ENCODE data around the gene GPR18. TPM values are rescaled to one million over a fixed set of nuclear protein-coding genes. Genes with fewer than 3 reads are reported as not detected.

GPR18 gene
- total RNA-seq, 1 experiment from 2014 or later = 126 TPM

- H3K4me1 ChIP-seq (ENCODE audit: low read length) = peaks cover 73% of the 10 kb centered on the region
- H3K4me2 ChIP-seq (ENCODE audit: low read depth, low read length, poor library complexity, severe bottlenecking) = peak overlapping the region; percentile 42
- H3K9me3 ChIP-seq (ENCODE audit: low read length) = no peaks in the 10 kb centered on the region
- no peaks in the 10 kb centered on the region; the same call in 1 of the 2 replicates for H4K20me1 ChIP-seq (ENCODE audit: insufficient read depth, low read depth, low read length)
- peaks cover 50% of the 10 kb centered on the region for H3K79me2 ChIP-seq (ENCODE audit: low read length)
- H3K36me3 ChIP-seq (ENCODE audit: insufficient read depth, low read length) = no peaks in the 10 kb centered on the region
- H3K9me2 ChIP-seq (replicated peaks; ENCODE audit: insufficient read depth, low read length) = no peaks in the 10 kb centered on the region
- no peak for DNase-seq
- H3K9ac ChIP-seq (ENCODE audit: low read length) = no peak overlapping the region
- no peak overlapping the region for H3K4me3 ChIP-seq (ENCODE audit: low read length)
- no peaks in the 10 kb centered on the region for H3K27me3 ChIP-seq (ENCODE audit: low read length)
- no peak overlapping the region for H2AFZ ChIP-seq (ENCODE audit: low read length)
- peak overlapping the region; percentile 35 for H3K27ac ChIP-seq (ENCODE audit: low read length)
Observed at GRCh38 chr13:99296398-99296797, 38.2 kb upstream of the GPR18 start.

GRCh38 chr13:99295488-99296252 is 37.5 kb upstream of the GPR18 start:
- H3K4me1 ChIP-seq (ENCODE audit: low read length) = peaks cover 67% of the 10 kb centered on the region
- H3K9ac ChIP-seq (ENCODE audit: low read length) = no peak overlapping the region
- H3K9me3 ChIP-seq (ENCODE audit: low read length) = no peaks in the 10 kb centered on the region
- H3K79me2 ChIP-seq (ENCODE audit: low read length) = peaks cover 50% of the 10 kb centered on the region
- H3K9me2 ChIP-seq (replicated peaks; ENCODE audit: insufficient read depth, low read length) = no peaks in the 10 kb centered on the region
- H3K4me2 ChIP-seq (ENCODE audit: low read depth, low read length, poor library complexity, severe bottlenecking) = no peak overlapping the region
- H2AFZ ChIP-seq (ENCODE audit: low read length) = no peak overlapping the region
- no peak for DNase-seq
- H4K20me1 ChIP-seq (ENCODE audit: insufficient read depth, low read depth, low read length) = no peaks in the 10 kb centered on the region; the same call in 1 of the 2 replicates
- H3K27me3 ChIP-seq (ENCODE audit: low read length) = no peaks in the 10 kb centered on the region
- H3K4me3 ChIP-seq (ENCODE audit: low read length) = no peak overlapping the region
- H3K36me3 ChIP-seq (ENCODE audit: insufficient read depth, low read length) = no peaks in the 10 kb centered on the region
- peak overlapping the region; percentile 35 for H3K27ac ChIP-seq (ENCODE audit: low read length)

GRCh38 chr13:99294958-99295357 is 36.8 kb upstream of the GPR18 start:
- Histone ChIP-seq H3K9me2 (replicated peaks; ENCODE audit: insufficient read depth, low read length) (no peaks in the 10 kb centered on the region), H3K79me2 (ENCODE audit: low read length) (peaks cover 43% of the 10 kb centered on the region)

GRCh38 chr13:99294198-99294597 is 36.0 kb upstream of the GPR18 start:
- Histone ChIP-seq H3K27me3 (ENCODE audit: low read length) (no peaks in the 10 kb centered on the region), H3K9me3 (ENCODE audit: low read length) (no peaks in the 10 kb centered on the region), H3K9me2 (replicated peaks; ENCODE audit: insufficient read depth, low read length) (no peaks in the 10 kb centered on the region), H3K4me1 (ENCODE audit: low read length) (peaks cover 53% of the 10 kb centered on the region), H3K79me2 (ENCODE audit: low read length) (peaks cover 40% of the 10 kb centered on the region), H3K9ac (ENCODE audit: low read length) (no peak overlapping the region), H3K27ac (ENCODE audit: low read length) (no peak overlapping the region), H4K20me1 (ENCODE audit: insufficient read depth, low read depth, low read length) (no peaks in the 10 kb centered on the region; the same call in 1 of the 2 replicates), H2AFZ (ENCODE audit: low read length) (no peak overlapping the region), H3K4me3 (ENCODE audit: low read length) (no peak overlapping the region), H3K36me3 (ENCODE audit: insufficient read depth, low read length) (no peaks in the 10 kb centered on the region), H3K4me2 (ENCODE audit: low read depth, low read length, poor library complexity, severe bottlenecking) (no peak overlapping the region)
- DNase-seq = no peak

More at GRCh38 chr13:99294958-99295357, 36.8 kb upstream of the GPR18 start:
- Histone ChIP-seq H3K27me3 (ENCODE audit: low read length) (no peaks in the 10 kb centered on the region), H3K36me3 (ENCODE audit: insufficient read depth, low read length) (no peaks in the 10 kb centered on the region), H3K9ac (ENCODE audit: low read length) (no peak overlapping the region), H4K20me1 (ENCODE audit: insufficient read depth, low read depth, low read length) (no peaks in the 10 kb centered on the region; the same call in 1 of the 2 replicates), H2AFZ (ENCODE audit: low read length) (no peak overlapping the region), H3K4me2 (ENCODE audit: low read depth, low read length, poor library complexity, severe bottlenecking) (no peak overlapping the region), H3K9me3 (ENCODE audit: low read length) (no peaks in the 10 kb centered on the region), H3K4me1 (ENCODE audit: low read length) (peaks cover 60% of the 10 kb centered on the region), H3K27ac (ENCODE audit: low read length) (no peak overlapping the region), H3K4me3 (ENCODE audit: low read length) (no peak overlapping the region)
- no peak for DNase-seq

GRCh38 chr13:99293178-99293577 is 35.0 kb upstream of the GPR18 start:
- Histone ChIP-seq H3K79me2 (ENCODE audit: low read length) (peaks cover 41% of the 10 kb centered on the region), H3K4me1 (ENCODE audit: low read length) (peaks cover 43% of the 10 kb centered on the region), H3K9ac (ENCODE audit: low read length) (no peak overlapping the region), H3K9me3 (ENCODE audit: low read length) (no peaks in the 10 kb centered on the region), H3K4me3 (ENCODE audit: low read length) (no peak overlapping the region), H3K4me2 (ENCODE audit: low read depth, low read length, poor library complexity, severe bottlenecking) (no peak overlapping the region), H3K27ac (ENCODE audit: low read length) (no peak overlapping the region), H4K20me1 (ENCODE audit: insufficient read depth, low read depth, low read length) (peaks cover 4% of the 10 kb centered on the region; the same call in 1 of the 2 replicates), H3K36me3 (ENCODE audit: insufficient read depth, low read length) (no peaks in the 10 kb centered on the region), H3K9me2 (replicated peaks; ENCODE audit: insufficient read depth, low read length) (no peaks in the 10 kb centered on the region), H3K27me3 (ENCODE audit: low read length) (no peaks in the 10 kb centered on the region), H2AFZ (ENCODE audit: low read length) (no peak overlapping the region)
- no peak for DNase-seq

DNA sequence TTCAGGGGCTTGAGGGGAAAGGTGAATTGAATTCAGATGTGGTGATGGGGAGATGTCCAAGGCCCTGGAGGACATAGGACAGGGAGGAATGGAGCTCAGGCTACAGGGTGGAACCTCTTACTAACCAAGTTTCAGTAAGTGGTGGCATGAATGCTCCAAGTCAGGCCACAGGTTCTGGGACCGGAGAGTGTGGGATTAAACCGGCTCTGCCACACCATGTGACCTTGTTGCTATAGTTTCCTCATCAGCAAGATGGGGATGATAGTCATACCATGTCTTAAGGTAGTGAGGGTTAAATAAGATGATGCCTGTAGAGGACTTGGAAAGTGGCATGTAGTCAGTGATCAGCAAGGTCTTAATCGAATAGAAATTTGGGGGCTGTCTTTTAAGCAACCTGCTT is 32.7 kb upstream of the GPR18 start:
- DNase-seq = no peak
- H3K4me2 ChIP-seq (ENCODE audit: low read depth, low read length, poor library complexity, severe bottlenecking) = no peak overlapping the region
- no peak overlapping the region for H3K9ac ChIP-seq (ENCODE audit: low read length)
- peaks cover 20% of the 10 kb centered on the region for H3K4me1 ChIP-seq (ENCODE audit: low read length)
- no peaks in the 10 kb centered on the region for H3K9me2 ChIP-seq (replicated peaks; ENCODE audit: insufficient read depth, low read length)
- no peaks in the 10 kb centered on the region for H3K36me3 ChIP-seq (ENCODE audit: insufficient read depth, low read length)
- no peak overlapping the region for H3K4me3 ChIP-seq (ENCODE audit: low read length)
- H3K27ac ChIP-seq (ENCODE audit: low read length) = no peak overlapping the region
- H3K79me2 ChIP-seq (ENCODE audit: low read length) = peaks cover 39% of the 10 kb centered on the region
- no peaks in the 10 kb centered on the region for H3K9me3 ChIP-seq (ENCODE audit: low read length)
- H2AFZ ChIP-seq (ENCODE audit: low read length) = no peak overlapping the region
- H3K27me3 ChIP-seq (ENCODE audit: low read length) = no peaks in the 10 kb centered on the region
- peaks cover 11% of the 10 kb centered on the region; the same call in 1 of the 2 replicates for H4K20me1 ChIP-seq (ENCODE audit: insufficient read depth, low read depth, low read length)

GRCh38 chr13:99289674-99290337 is 31.6 kb upstream of the GPR18 start:
- peaks cover 16% of the 10 kb centered on the region; the same call in 1 of the 2 replicates for H4K20me1 ChIP-seq (ENCODE audit: insufficient read depth, low read depth, low read length)
- no peaks in the 10 kb centered on the region for H3K36me3 ChIP-seq (ENCODE audit: insufficient read depth, low read length)
- H3K4me2 ChIP-seq (ENCODE audit: low read depth, low read length, poor library complexity, severe bottlenecking) = no peak overlapping the region
- H3K4me1 ChIP-seq (ENCODE audit: low read length) = peaks cover 9% of the 10 kb centered on the region
- peaks cover 42% of the 10 kb centered on the region for H3K79me2 ChIP-seq (ENCODE audit: low read length)
- H3K27me3 ChIP-seq (ENCODE audit: low read length) = no peaks in the 10 kb centered on the region
- no peaks in the 10 kb centered on the region for H3K9me3 ChIP-seq (ENCODE audit: low read length)
- no peak overlapping the region for H3K27ac ChIP-seq (ENCODE audit: low read length)
- H3K9me2 ChIP-seq (replicated peaks; ENCODE audit: insufficient read depth, low read length) = no peaks in the 10 kb centered on the region
- no peak overlapping the region for H3K9ac ChIP-seq (ENCODE audit: low read length)
- no peak overlapping the region for H3K4me3 ChIP-seq (ENCODE audit: low read length)
- no peak overlapping the region for H2AFZ ChIP-seq (ENCODE audit: low read length)
- no peak for DNase-seq

DNA sequence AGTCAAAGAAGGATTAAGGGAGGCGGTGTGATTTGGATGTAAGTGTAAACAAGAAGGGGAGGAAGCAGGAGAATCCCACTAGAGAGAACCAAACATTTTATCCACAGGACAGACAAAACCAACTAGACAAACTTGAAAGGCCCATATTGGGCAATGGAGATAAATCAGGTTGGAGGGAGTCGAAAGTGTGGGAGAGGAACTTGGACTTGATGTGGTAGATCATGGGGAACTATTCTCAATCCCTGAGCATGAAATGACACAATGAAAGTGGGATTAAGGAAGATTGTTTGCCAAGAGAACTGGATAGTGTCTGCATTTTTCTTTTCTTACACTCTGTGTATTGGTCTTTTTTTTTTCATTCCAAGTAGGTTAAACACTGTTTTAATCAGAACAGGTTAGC is 31.1 kb upstream of the GPR18 start:
- Histone ChIP-seq H3K4me3 (ENCODE audit: low read length) (no peak overlapping the region), H3K4me1 (ENCODE audit: low read length) (peaks cover 8% of the 10 kb centered on the region), H3K27ac (ENCODE audit: low read length) (no peak overlapping the region), H3K9me2 (replicated peaks; ENCODE audit: insufficient read depth, low read length) (no peaks in the 10 kb centered on the region), H4K20me1 (ENCODE audit: insufficient read depth, low read depth, low read length) (peaks cover 21% of the 10 kb centered on the region), H3K9ac (ENCODE audit: low read length) (no peak overlapping the region), H3K4me2 (ENCODE audit: low read depth, low read length, poor library complexity, severe bottlenecking) (no peak overlapping the region), H3K79me2 (ENCODE audit: low read length) (peaks cover 44% of the 10 kb centered on the region), H3K9me3 (ENCODE audit: low read length) (no peaks in the 10 kb centered on the region), H2AFZ (ENCODE audit: low read length) (no peak overlapping the region), H3K27me3 (ENCODE audit: low read length) (no peaks in the 10 kb centered on the region), H3K36me3 (ENCODE audit: insufficient read depth, low read length) (no peaks in the 10 kb centered on the region)
- DNase-seq = no peak

Measured in Karpas-422 (cell line).